ENCODE data around the gene CREBL2.
A peak's percentile ranks its signal among the peaks of the same experiment; 100 is the strongest.

The CREBL2 gene

DNA sequence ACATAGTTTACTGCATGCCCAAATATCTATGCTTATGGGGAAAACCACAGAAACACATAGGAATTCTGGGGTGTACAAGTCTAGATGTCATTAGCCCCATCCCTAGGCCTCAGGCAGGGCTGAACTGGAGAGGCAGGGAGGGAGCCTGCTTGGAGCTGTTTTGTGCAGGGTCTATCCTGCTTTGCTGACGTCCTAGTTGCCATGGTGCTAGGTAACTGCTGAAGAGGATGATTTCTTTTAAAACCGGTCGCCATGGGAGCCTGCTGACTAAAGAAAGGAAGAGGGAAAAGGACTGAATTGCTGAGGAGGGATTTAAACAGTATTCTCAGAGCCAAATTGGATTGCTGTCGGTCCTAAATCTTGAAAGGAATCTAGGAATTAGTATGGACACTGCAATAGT lies 73.6 kb downstream of the CREBL2 start:
- no peak for DNase-seq (ENCODE audit: low read depth in 2 of 2)
- no peak overlapping the region for H3K4me3 ChIP-seq (replicated peaks in 1 of 2; ENCODE audit: low read depth in 2 of 2, low read length in 2 of 2)
- no peak for TF ChIP-seq CTCF (IDR thresholded peaks at IDR 0.05; ENCODE audit: low read depth, low read length)

DNA sequence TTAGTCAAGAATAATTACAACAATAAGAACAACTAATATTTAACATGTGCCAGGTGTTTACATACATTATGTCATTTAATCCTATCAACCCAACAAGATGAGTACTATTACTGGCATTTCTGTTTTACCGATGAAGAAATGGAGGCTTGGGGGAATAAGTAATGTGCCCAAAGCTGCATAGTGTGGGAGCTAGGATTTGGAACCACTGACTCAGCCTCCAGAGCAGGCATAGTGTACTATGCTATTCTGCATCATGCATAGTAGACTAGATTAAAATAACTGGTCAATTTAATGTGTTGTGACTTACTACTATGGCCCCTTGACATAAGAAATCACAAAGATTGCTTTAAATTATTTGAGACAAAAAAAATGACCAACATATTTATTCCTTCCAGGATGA lies 74.8 kb downstream of the CREBL2 start:
- TF ChIP-seq CTCF (IDR thresholded peaks at IDR 0.05; ENCODE audit: low read depth, low read length) = no peak

GRCh38 chr12:12686925-12687324 lies 75.2 kb downstream of the CREBL2 start:
- no peak for TF ChIP-seq CTCF (IDR thresholded peaks at IDR 0.05; ENCODE audit: low read depth, low read length)
- no peak overlapping the region for H3K4me3 ChIP-seq (replicated peaks in 1 of 2; ENCODE audit: low read depth in 2 of 2, low read length in 2 of 2)
- peak; percentile 71 to 78 for DNase-seq (ENCODE audit: low read depth in 2 of 2)

More for the DNA sequence above, 74.8 kb downstream of the CREBL2 start:
- DNase-seq (ENCODE audit: low read depth in 2 of 2) = peak in 1 of 2 donors; percentile 45
- H3K4me3 ChIP-seq (replicated peaks in 1 of 2; ENCODE audit: low read depth in 2 of 2, low read length in 2 of 2) = no peak overlapping the region

- TF ChIP-seq CTCF (IDR thresholded peaks at IDR 0.05; ENCODE audit: low read depth, low read length) = no peak
- H3K4me3 ChIP-seq (replicated peaks in 1 of 2; ENCODE audit: low read depth in 2 of 2, low read length in 2 of 2) = no peak overlapping the region
- DNase-seq (ENCODE audit: low read depth in 2 of 2) = peak in 1 of 2 donors; percentile 49
Observed at GRCh38 chr12:12689647-12690300, 78.1 kb downstream of the CREBL2 start.

DNA sequence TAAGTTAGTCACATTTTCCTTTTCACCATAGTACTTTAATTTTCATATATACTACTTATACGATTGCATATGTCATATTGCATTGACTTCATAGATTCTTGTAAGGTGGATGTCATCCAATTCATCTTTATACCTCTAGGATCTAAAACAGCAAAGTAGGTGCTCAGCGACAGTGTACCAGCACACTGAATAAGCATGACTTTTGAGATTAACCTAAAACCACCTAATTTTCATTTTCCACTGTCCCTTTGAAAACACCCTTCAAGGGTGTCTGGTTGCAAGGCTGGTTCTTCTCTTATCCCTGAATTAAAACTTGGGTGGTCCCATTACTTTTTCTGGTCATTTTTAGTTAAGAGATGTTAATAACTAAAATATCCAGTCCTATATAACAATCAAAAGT lies 79.9 kb downstream of the CREBL2 start:
- DNase-seq (ENCODE audit: low read depth in 2 of 2) = no peak
- no peak for TF ChIP-seq CTCF (IDR thresholded peaks at IDR 0.05; ENCODE audit: low read depth, low read length)
- no peak overlapping the region for H3K4me3 ChIP-seq (replicated peaks in 1 of 2; ENCODE audit: low read depth in 2 of 2, low read length in 2 of 2)

GRCh38 chr12:12693111-12693671 lies 81.5 kb downstream of the CREBL2 start:
- TF ChIP-seq CTCF (IDR thresholded peaks at IDR 0.05; ENCODE audit: low read depth, low read length) = no peak
- no peak overlapping the region for H3K4me3 ChIP-seq (replicated peaks in 1 of 2; ENCODE audit: low read depth in 2 of 2, low read length in 2 of 2)
- no peak for DNase-seq (ENCODE audit: low read depth in 2 of 2)

Data from cardiac fibroblast (primary cell).